GM19193 (cell line): Measurements from ENCODE around the gene ZDHHC14.

Experiments used
- POLR2A ChIP-seq: IDR thresholded peaks from 4 replicates; pipeline ENCODE4 v1.6.1; 2011; ENCODE audit not compliant: insufficient read depth, insufficient read length; ENCODE audit errors: extremely low read depth

ZDHHC14 gene

GRCh38 chr6:157518397-157519250, 137.6 kb downstream of the ZDHHC14 start:
- TF ChIP-seq POLR2A, result no peak

GRCh38 chr6:157519255-157520116, 138.5 kb downstream of the ZDHHC14 start:
- no peak for TF ChIP-seq POLR2A

- no peak for TF ChIP-seq POLR2A
These were observed 139.1 kb downstream of the ZDHHC14 start for GRCh38 chr6:157520117-157520406.

- no peak for TF ChIP-seq POLR2A
These were observed 139.8 kb downstream of the ZDHHC14 start for GRCh38 chr6:157520596-157521361.

- no peak for TF ChIP-seq POLR2A
These were observed 140.7 kb downstream of the ZDHHC14 start for GRCh38 chr6:157521362-157522335.

- no peak for TF ChIP-seq POLR2A
These were observed 141.5 kb downstream of the ZDHHC14 start for GRCh38 chr6:157522472-157522871.

- TF ChIP-seq POLR2A, result no peak
These were observed 143.7 kb downstream of the ZDHHC14 start for GRCh38 chr6:157524735-157525134.

GRCh38 chr6:157525292-157525889, 144.4 kb downstream of the ZDHHC14 start:
- TF ChIP-seq POLR2A, result no peak

- TF ChIP-seq POLR2A, result no peak
These were observed 145.0 kb downstream of the ZDHHC14 start for GRCh38 chr6:157525918-157526425.

- TF ChIP-seq POLR2A, result no peak
These were observed 146.5 kb downstream of the ZDHHC14 start for GRCh38 chr6:157527471-157527907.

GRCh38 chr6:157528931-157529653, 148.1 kb downstream of the ZDHHC14 start:
- TF ChIP-seq POLR2A, result no peak

GRCh38 chr6:157529654-157530039, 148.7 kb downstream of the ZDHHC14 start:
- no peak for TF ChIP-seq POLR2A

- TF ChIP-seq POLR2A, result no peak
These were observed 149.1 kb downstream of the ZDHHC14 start for GRCh38 chr6:157530126-157530525.
